Sigmoid colon (tissue), 7 donors: ENCODE measurements around the gene TWNK. TPM values are rescaled to one million over a fixed set of nuclear protein-coding genes. Genes with fewer than 3 reads are reported as not detected.
"Not testable (repeated sequence)": the region's sequence is repeated elsewhere in the genome, so short reads cannot be mapped to it uniquely, and the experiment has no call there.

Experiments
- DNase-seq: peaks from one replicate; pipeline ENCODE4 v3.0.0-alpha.2; 2019
- H3K27ac ChIP-seq, 4 donors: fragments of 200-600 bp; sonication (generic); one replicate each; pipeline ENCODE4 v1.5.1; 2016 to 2019; ENCODE audit warnings: mild to moderate bottlenecking in 1 of 4
- H3K27me3 ChIP-seq, 3 donors: fragments of 200-600 bp; sonication (generic); one replicate each; pipeline ENCODE4 v1.5.1; 2019; ENCODE audit warnings: mild to moderate bottlenecking in 1 of 3
- H3K36me3 ChIP-seq, 4 donors: fragments of 200-600 bp; sonication (generic); one replicate each; pipeline ENCODE4 v1.5.1; 2016 to 2019
- H3K4me1 ChIP-seq, 4 donors: fragments of 200-600 bp; sonication (generic); one replicate each; pipeline ENCODE4 v1.5.1; 2017 to 2019
- H3K4me3 ChIP-seq, 4 donors: fragments of 200-600 bp; sonication (generic); one replicate each; pipeline ENCODE4 v1.5.1; 2017 to 2019; ENCODE audit warnings: mild to moderate bottlenecking in 2 of 4, moderate library complexity in 1 of 4
- H3K9me3 ChIP-seq, 4 donors: fragments of 200-600 bp in 3 of 4; sonication (generic) in 3 of 4; one replicate each; pipeline versions ENCODE4 v1.5.1 to v1.6.1; 2013 to 2019
- CTCF ChIP-seq, 4 experiments: fragments of 450-650 bp in 3 of 4; fragments of 200-600 bp in 1 of 4; IDR thresholded peaks; one replicate each; pipeline ENCODE4 v1.5.1; 2016 to 2019; ENCODE audit warnings: antibody characterized with exemption in 4 of 4, mild to moderate bottlenecking in 3 of 4, moderate library complexity in 2 of 4
- EP300 ChIP-seq, 4 donors: sonication (generic); formaldehyde crosslinking; IDR thresholded peaks; one replicate each; pipeline ENCODE4 v1.6.1; 2017; ENCODE audit warnings: antibody characterized with exemption in 4 of 4
- POLR2A ChIP-seq, 2 donors: fragments of 450-650 bp; IDR thresholded peaks; one replicate each; pipeline ENCODE4 v1.6.1; 2016; ENCODE audit warnings: antibody characterized with exemption in 2 of 2, mild to moderate bottlenecking in 2 of 2, moderate library complexity in 2 of 2
- POLR2AphosphoS5 ChIP-seq, 4 donors: sonication (generic); formaldehyde crosslinking; IDR thresholded peaks; one replicate each; pipeline ENCODE4 v1.6.1; 2017; ENCODE audit warnings: antibody characterized with exemption in 4 of 4
- WGBS, 2 donors: extraction: QIAGEN DNeasy Blood & Tissue Kit; methylation state at CpG; one replicate each; pipeline ENCODE4 v1.1.7; 2013; 5-methylcytosine and 5-hydroxymethylcytosine counted together
- intact Hi-C: fragments of 100-400 bp; cut with DNase I; formaldehyde crosslinking; loops from one replicate; pipeline ENCODE4 v1.15.1; 2023
- polyA plus RNA-seq, 3 donors: library from polyadenylated mRNA; stranded (reverse); fragments of 200-250 nt; gene quantifications; one replicate each; pipeline ENCODE4 v1.2.3, GENCODE V29; 2013
- total RNA-seq, 4 donors: library from RNA; depleted of rRNA; stranded (reverse); fragments of >200 nt; gene quantifications; one replicate each; pipeline ENCODE4 v1.1.0, GENCODE V29; 2016
- donor health status: healthy with polysubstance abuse.
- donor health status: Bipolar disorder and iron deficiency.
- donor health status: healthy.

The TWNK gene
- total and polyA plus RNA-seq, 7 donors = 2.4 to 9.0 (median 3.9) TPM

- Histone ChIP-seq H3K27me3 (peaks cover 0 to 10% (median 0%) of the 10 kb centered on the region in 3 donors), H3K4me3 (peak overlapping the region in 3 of 4 donors; percentile 66 to 79 (median 72)), H3K36me3 (peaks cover 18 to 37% (median 34%) of the 10 kb centered on the region in 4 donors), H3K4me1 (peaks cover 0 to 28% (median 20%) of the 10 kb centered on the region in 4 donors), H3K27ac (peak overlapping the region; percentile 91 to 98 (median 96)), H3K9me3 (no peaks in the 10 kb centered on the region)
- intact Hi-C loops = loop anchor here (5.0 to 10.0 kb wide), 2 partner anchors 34 to 322 kb away; partner anchors contain the start of gene BTRC
- TF ChIP-seq POLR2AphosphoS5 (IDR thresholded peaks at IDR 0.05) (no peak), CTCF (IDR thresholded peaks at IDR 0.05) (no peak), EP300 (IDR thresholded peaks at IDR 0.05) (no peak), POLR2A (IDR thresholded peaks at IDR 0.05) (no peak)
- no peak for DNase-seq
- 74% methylated on average over 3 of the region's 3 CpGs for WGBS, 2 donors
Measured at GRCh38 chr10:101033276-101033675, 45.9 kb downstream of the TWNK start.

DNA sequence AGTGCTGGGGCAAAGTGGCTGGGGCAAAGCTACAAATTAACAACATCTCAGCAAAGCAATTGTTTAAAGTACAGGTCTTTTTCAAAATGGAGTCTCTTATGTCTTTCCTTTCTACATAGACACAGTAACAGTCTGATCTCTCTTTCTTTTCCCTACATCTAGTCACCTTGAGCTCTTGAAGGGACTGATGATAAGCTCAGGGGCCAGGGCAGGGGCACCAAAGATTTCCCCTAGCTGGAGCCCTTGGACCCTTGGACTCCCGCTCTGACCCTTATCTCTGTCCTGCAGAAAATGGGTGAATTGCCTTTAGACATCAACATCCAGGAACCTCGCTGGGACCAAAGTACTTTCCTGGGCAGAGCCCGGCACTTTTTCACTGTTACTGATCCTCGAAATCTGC lies 47.1 kb downstream of the TWNK start:
- H3K27me3 ChIP-seq, H3K9me3 ChIP-seq, H3K4me3 ChIP-seq, DNase-seq, H3K27ac ChIP-seq: not testable (repeated sequence)
- intact Hi-C loops = loop anchor here (5.0 to 10.0 kb wide), 2 partner anchors 33 to 320 kb away; partner anchors contain the start of gene BTRC
- 88 to 94% methylated on average over 4 of the region's 4 CpGs for WGBS, 2 donors
- peaks cover 0 to 28% (median 20%) of the 10 kb centered on the region in 4 donors for H3K4me1 ChIP-seq
- peaks cover 18 to 47% (median 36%) of the 10 kb centered on the region in 4 donors for H3K36me3 ChIP-seq

GRCh38 chr10:101035314-101035713 lies 48.0 kb downstream of the TWNK start:
- intact Hi-C loops = loop anchor here (10.0 kb wide), 1 partner anchor 319 kb away; the partner anchor contains the start of gene BTRC
- Histone ChIP-seq H3K4me1 (peaks cover 0 to 25% (median 19%) of the 10 kb centered on the region in 4 donors), H3K36me3 (peaks cover 18 to 55% (median 36%) of the 10 kb centered on the region in 4 donors), H3K27ac (no peak overlapping the region), H3K9me3 (no peaks in the 10 kb centered on the region), H3K4me3 (no peak overlapping the region), H3K27me3 (no peaks in the 10 kb centered on the region)
- DNase-seq = no peak
- WGBS, 2 donors = 92 to 95% methylated on average over 7 of the region's 7 CpGs
- no peak for TF ChIP-seq EP300 (IDR thresholded peaks at IDR 0.05)

DNA sequence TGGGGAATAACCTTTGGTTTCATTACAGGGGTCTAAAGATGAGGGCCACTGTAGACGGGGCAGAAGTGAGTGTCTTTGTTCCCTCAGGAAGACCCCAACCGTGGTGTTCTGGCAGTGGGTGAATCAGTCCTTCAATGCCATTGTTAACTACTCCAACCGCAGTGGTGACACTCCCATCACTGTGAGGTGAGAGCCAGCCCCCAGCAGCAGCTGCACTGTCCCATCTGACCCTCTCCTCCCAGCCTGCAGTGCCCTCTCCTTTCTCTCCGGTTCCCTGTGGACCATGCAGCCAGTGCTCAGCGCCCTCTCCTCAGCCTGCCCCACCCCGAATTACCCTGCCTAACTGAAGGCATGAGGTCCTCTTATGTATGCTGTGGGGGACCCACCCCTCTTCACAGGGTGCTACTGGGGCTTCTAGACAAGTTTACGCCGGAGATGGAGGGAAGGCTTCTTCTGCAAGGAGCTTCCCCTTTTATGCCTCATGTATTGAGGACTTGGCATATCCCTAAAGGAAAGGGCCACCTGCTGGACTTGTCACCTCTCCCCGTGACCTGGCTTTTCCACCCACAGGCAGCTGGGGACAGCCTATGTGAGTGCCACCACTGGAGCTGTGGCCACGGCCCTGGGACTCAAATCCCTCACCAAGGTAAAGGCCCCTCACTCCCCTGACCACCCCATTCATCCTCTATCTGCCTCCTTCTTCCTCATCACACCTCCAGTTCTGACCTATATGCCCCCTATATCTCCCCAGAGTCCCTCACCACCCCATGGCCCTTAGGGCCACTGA lies 48.8 kb downstream of the TWNK start:
- no peak overlapping the region for H3K4me3 ChIP-seq
- no peak overlapping the region for H3K27ac ChIP-seq
- no peaks in the 10 kb centered on the region for H3K27me3 ChIP-seq
- H3K4me1 ChIP-seq = peaks cover 0 to 19% (median 13%) of the 10 kb centered on the region in 4 donors
- no peaks in the 10 kb centered on the region for H3K9me3 ChIP-seq
- TF ChIP-seq CTCF (IDR thresholded peaks at IDR 0.05) (no peak), POLR2AphosphoS5 (IDR thresholded peaks at IDR 0.05) (no peak), POLR2A (IDR thresholded peaks at IDR 0.05) (no peak), EP300 (IDR thresholded peaks at IDR 0.05) (no peak)
- no peak for DNase-seq
- peaks cover 18 to 55% (median 36%) of the 10 kb centered on the region in 4 donors for H3K36me3 ChIP-seq
- intact Hi-C loops = loop anchor here (10.0 kb wide), 1 partner anchor 319 kb away; the partner anchor contains the start of gene BTRC
- 89% methylated on average over 10 of the region's 10 CpGs for WGBS, 2 donors

GRCh38 chr10:101036726-101037125 lies 49.4 kb downstream of the TWNK start:
- H3K9me3 ChIP-seq = no peaks in the 10 kb centered on the region
- no peak overlapping the region for H3K4me3 ChIP-seq
- no peaks in the 10 kb centered on the region for H3K27me3 ChIP-seq
- 68 to 86% methylated on average over 7 of the region's 7 CpGs for WGBS, 2 donors
- DNase-seq = no peak
- peaks cover 0 to 17% (median 16%) of the 10 kb centered on the region in 4 donors for H3K4me1 ChIP-seq
- H3K27ac ChIP-seq = no peak overlapping the region
- H3K36me3 ChIP-seq = peaks cover 18 to 55% (median 36%) of the 10 kb centered on the region in 4 donors
- TF ChIP-seq POLR2AphosphoS5 (IDR thresholded peaks at IDR 0.05) (no peak), EP300 (IDR thresholded peaks at IDR 0.05) (no peak), POLR2A (IDR thresholded peaks at IDR 0.05) (no peak), CTCF (IDR thresholded peaks at IDR 0.05) (no peak)
- intact Hi-C loops = loop anchor here (10.0 kb wide), 1 partner anchor 318 kb away; the partner anchor contains the start of gene BTRC
